GM10847 (cell line): ENCODE results near the gene SCYGR6.

Source experiments
- POLR2A ChIP-seq: IDR thresholded peaks from 2 replicates; pipeline ENCODE4 v1.6.1; 2011; ENCODE audit not compliant: insufficient read length; ENCODE audit errors: extremely low read depth

The SCYGR6 gene

GRCh38 chr2:227724394-227725039, at the start of gene SCYGR6:
TSS of gene SCYGR6 (minus strand) at chr2:227724757. CDS start at chr2:227724757, 0 bp downstream.
- no peak for TF ChIP-seq POLR2A

DNA sequence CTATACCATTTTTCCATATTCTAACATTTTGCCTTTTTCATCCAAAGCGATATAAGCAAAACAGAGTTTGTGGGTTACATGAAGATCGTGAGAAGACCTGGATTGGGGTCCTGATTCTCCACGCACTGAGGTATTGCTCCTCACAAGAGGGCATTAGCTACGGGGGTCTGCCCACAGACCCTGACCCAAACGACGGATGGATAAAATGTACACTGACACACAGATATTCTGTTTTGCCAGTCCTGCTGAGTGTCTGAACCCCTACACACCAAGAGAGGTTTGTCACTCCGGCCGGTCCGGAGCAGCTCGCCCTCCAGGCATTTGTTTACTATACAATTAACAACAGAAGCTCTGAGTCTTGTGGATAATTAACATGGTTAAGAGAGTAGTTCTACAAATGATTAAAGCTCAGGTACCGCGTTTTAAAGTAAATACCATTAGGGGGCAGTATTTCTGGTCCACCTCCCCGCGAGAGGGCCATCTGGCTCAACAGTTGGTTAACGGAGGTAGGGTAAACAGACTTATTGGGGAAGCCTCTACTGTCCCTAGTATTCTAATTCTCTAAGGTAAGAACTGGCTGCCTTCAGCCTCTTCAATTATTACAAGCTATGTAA, 49.6 kb upstream of the SCYGR6 start:
- TF ChIP-seq POLR2A = no peak

GRCh38 chr2:227772932-227773331, 48.4 kb upstream of the SCYGR6 start:
- TF ChIP-seq POLR2A = no peak

- TF ChIP-seq POLR2A = no peak
These were observed 47.7 kb upstream of the SCYGR6 start for GRCh38 chr2:227772197-227772661.

GRCh38 chr2:227767830-227768229, 43.3 kb upstream of the SCYGR6 start:
- no peak for TF ChIP-seq POLR2A

- no peak for TF ChIP-seq POLR2A
These were observed 41.9 kb upstream of the SCYGR6 start for GRCh38 chr2:227766373-227766883.

DNA sequence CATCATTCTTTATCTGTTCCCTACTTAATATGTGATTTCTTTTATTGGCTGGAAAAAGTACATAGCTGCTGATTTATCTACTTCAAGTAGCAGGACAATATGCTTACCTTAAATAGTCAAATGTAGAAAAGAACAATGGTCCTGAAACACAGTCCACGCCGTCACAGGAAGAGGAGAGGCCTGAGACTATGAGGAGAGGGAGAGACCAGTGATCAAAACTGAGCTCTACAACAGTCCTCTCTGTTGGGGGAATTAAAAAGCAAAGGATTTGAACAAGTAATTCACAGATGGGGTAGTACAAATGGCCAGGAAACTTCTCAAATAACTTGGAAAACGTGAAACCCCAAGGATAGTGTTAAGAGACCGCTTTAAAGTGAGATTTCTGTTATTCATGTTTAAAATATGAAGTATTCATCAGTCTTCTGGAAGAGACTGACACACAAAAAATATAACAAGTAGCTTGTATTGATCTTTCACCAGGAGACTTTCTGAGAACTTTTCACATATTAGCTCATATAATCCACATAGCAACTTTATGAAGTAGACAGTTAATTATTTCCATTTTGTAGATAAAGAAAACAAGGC, 41.3 kb upstream of the SCYGR6 start:
- no peak for TF ChIP-seq POLR2A

DNA sequence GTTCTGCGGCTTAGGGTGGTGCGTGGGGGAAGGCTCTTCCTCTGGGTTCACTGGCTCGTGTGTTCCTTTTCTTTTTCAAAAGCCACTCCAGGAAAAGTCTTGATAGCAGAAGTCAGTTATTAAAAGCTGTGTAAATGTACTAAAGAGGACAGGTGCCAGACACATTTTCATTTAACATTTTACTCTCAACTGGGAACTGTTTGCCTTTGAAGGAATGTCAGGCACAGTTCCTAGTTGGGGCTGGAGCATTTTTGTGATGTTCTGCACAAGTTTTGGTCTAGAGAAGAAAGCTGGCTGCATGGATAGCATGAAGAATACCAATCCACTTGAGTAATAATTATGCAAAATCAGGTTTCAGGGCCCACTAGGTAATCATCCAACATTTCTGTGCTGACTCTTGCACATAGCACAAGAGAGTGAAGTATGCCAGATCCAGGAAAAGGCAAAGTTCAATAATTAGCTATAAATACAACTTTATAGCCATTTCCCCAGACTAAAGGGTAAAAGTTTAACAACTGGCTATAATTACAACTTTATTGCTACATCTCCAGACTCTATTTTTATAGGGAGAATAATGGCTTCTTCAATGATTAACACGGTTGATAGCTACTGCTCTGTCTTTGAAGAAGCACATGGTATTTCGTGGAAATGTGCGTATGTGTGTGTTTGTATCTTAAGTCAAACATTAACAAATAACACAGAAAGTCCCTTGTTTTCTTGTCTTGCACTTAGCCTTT, 37.4 kb upstream of the SCYGR6 start:
- TF ChIP-seq POLR2A = no peak

- TF ChIP-seq POLR2A = no peak
These were observed 35.0 kb upstream of the SCYGR6 start for GRCh38 chr2:227759411-227760118.

DNA sequence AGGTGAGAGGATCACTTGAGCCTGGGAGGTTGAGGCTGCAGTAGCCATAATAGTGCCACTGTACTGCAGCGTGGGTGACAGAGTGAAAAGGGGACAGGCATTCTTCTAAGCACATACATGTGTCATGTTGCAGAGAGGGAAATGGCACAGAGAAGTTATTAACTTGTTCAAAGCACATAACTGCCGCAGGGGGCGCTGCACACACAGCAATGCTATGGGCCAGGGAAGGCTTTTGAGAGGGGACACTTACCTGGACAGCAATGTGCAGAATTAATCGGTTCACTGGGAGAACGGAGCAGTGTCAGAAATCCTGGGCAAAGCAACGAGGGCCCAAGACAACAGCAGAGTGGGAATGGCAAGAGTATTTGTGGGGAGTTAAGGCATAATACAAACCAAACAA, 23.5 kb upstream of the SCYGR6 start:
- TF ChIP-seq POLR2A = no peak

DNA sequence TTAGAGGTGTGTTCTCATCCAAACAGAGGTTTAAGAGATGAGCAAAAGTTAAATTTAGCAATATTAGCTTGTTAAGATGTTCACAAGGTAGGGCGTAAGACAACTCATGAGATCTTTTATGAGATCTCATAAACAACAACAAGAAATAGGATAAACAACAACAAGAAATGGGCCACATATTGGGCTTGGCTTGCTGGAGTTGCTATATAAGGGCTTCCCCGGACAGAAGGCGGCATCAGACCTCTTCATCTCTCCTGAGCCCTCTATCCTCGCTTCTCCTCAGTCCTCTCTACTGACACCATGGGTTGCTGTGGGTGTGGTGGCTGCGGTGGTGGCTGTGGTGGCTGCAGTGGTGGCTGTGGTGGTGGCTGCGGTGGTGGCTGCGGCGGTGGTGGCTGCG, 21.0 kb upstream of the SCYGR6 start, which contains the start of gene SCYGR8:
TSS of gene SCYGR8 (plus strand) at position 301 of the 400 bp plus-strand sequence. CDS start at position 301, 0 bp downstream.
- TF ChIP-seq POLR2A = no peak

DNA sequence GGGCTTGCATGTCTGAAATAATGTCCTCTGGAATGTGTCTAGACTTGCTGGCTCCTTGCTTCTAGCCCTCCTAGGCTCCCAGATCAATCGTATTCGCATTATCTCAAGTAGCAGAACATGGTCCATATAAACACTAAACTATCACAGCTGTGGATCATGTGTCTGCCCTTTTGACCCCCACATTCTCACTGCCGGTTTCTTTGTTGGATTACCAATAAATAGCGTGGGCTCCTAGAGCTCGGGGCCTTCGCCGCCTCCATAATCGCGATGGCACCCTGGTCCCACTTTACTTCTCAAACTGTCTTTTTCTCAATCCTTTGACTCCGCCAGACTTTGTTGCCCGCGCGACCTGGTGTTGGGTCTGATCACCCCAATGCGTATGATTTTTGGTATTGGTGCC, 14.8 kb upstream of the SCYGR6 start:
- no peak for TF ChIP-seq POLR2A

DNA sequence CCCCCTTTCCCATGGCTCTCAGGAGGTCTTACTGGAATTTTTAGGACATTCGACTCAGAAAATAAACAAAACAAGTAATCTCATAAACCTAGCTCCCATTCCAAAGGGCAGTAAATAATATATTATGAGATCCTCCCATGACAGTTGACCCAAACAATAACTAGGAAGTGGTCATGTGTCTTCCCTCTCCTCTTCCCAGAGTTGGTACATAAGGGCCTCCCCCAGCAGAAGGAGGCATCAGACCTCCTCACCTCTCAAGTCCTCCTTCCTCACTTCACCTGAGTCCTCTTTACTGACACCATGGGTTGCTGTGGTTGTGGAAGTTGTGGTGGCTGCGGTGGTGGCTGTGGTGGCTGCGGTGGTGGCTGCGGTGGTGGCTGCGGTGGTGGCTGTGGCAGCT, 3.5 kb upstream of the SCYGR6 start, which contains the start of gene SCYGR7:
TSS of gene SCYGR7 (plus strand) at position 301 of the 400 bp plus-strand sequence. CDS start at position 301, 0 bp downstream.
- TF ChIP-seq POLR2A = no peak

- TF ChIP-seq POLR2A = no peak
These were observed 3.9 kb downstream of the SCYGR6 start for GRCh38 chr2:227720680-227721079.

GRCh38 chr2:227719641-227720040, 4.9 kb downstream of the SCYGR6 start:
- no peak for TF ChIP-seq POLR2A
